B cell (primary cell): ENCODE results near the gene CHCHD3. TPM values are rescaled to one million over a fixed set of nuclear protein-coding genes. Genes with fewer than 3 reads are reported as not detected.

Source experiments
- ATAC-seq: fragments of 200-7000 bp; cut with Tn5 transposase; one replicate; pipeline ENCODE4 v1.10.0; 2021; ENCODE audit warnings: low read depth, mild to moderate bottlenecking, moderate number of reproducible peaks, moderate library complexity
- CTCF ChIA-PET: fragments of 350-600 bp; sonication (Branson Sonifier 250); formaldehyde crosslinking; loops from one replicate; lab custom pipeline; 2021; ENCODE audit warnings: antibody characterized with exemption, inconsistent platforms; lab: Charles Lee
- POLR2A ChIA-PET: fragments of 350-600 bp; sonication (Branson Sonifier 250); formaldehyde crosslinking; loops from one replicate; lab custom pipeline; 2021; ENCODE audit warnings: antibody characterized with exemption; lab: Charles Lee
- DNase-seq: peaks from one replicate; pipeline ENCODE4 v3.0.0; 2013
- H2AFZ ChIP-seq: 2 replicates; pipeline ENCODE4 v1.6.1; 2012; ENCODE audit warnings: mild to moderate bottlenecking, low read depth, low read length; ENCODE audit not compliant: insufficient read depth, poor library complexity, severe bottlenecking
- H3K27ac ChIP-seq, 2 donors: 1 replicate in 1 of 2; 2 replicates in 1 of 2; pipeline ENCODE4 v1.5.1; 2012 to 2013; ENCODE audit warnings: low read length in 2 of 2, mild to moderate bottlenecking in 2 of 2, moderate library complexity in 1 of 2
- H3K27me3 ChIP-seq, 4 experiments: fragments of 200-600 bp in 1 of 4; sonication (generic) in 1 of 4; replicated peaks in 1 of 4; 1 replicate in 2 of 4; 2 replicates in 2 of 4; pipeline versions ENCODE4 v1.6.1 to v1.7.0; 2013 to 2016; ENCODE audit warnings: low read length in 3 of 4, mild to moderate bottlenecking in 2 of 4, mixed read lengths in 1 of 4, moderate library complexity in 1 of 4; ENCODE audit not compliant: insufficient read depth in 4 of 4, control insufficient read depth in 3 of 4; ENCODE audit errors: control extremely low read depth in 1 of 4
- H3K36me3 ChIP-seq, 2 experiments: replicated peaks in 1 of 2; 1 replicate in 1 of 2; 2 replicates in 1 of 2; pipeline versions ENCODE4 v1.6.1 to v1.7.1; 2013; ENCODE audit warnings: low read length in 1 of 2; ENCODE audit not compliant: insufficient read depth in 2 of 2, control insufficient read depth in 1 of 2; ENCODE audit errors: control extremely low read depth in 1 of 2, extremely low read depth in 1 of 2
- H3K4me1 ChIP-seq, 2 donors: fragments of 200-600 bp in 1 of 2; sonication (generic) in 1 of 2; 1 replicate in 1 of 2; 2 replicates in 1 of 2; pipeline versions ENCODE4 v1.5.1 to v1.6.1; 2013 to 2017; ENCODE audit warnings: low read length in 2 of 2; ENCODE audit not compliant: control insufficient read depth in 2 of 2, insufficient read depth in 2 of 2
- H3K4me2 ChIP-seq: replicated peaks from 2 replicates; pipeline ENCODE3; 2012; ENCODE audit warnings: mild to moderate bottlenecking, low read depth, low read length; ENCODE audit not compliant: poor library complexity, severe bottlenecking
- H3K4me3 ChIP-seq, 5 experiments: fragments of 200-600 bp in 1 of 5; sonication (generic) in 1 of 5; 1 replicate in 3 of 5; 2 replicates in 2 of 5; pipeline versions ENCODE4 v1.5.1 to v1.7.0; 2011 to 2016; ENCODE audit warnings: low read length in 4 of 5, mild to moderate bottlenecking in 4 of 5, low read depth in 2 of 5, control low read depth in 1 of 5, moderate library complexity in 1 of 5; ENCODE audit not compliant: insufficient read depth in 1 of 5; ENCODE audit errors: control extremely low read depth in 1 of 5, extremely low read depth in 1 of 5
- H3K79me2 ChIP-seq: fragments of 200-600 bp; sonication (generic); one replicate; pipeline ENCODE4 v1.6.0; 2016; ENCODE audit warnings: low read length; ENCODE audit not compliant: control insufficient read depth, insufficient read depth
- H3K9ac ChIP-seq: fragments of 200-600 bp; sonication (generic); 2 replicates; pipeline ENCODE4 v1.6.1; 2017; ENCODE audit warnings: mild to moderate bottlenecking, low read length, moderate library complexity
- H3K9me3 ChIP-seq, 3 donors: one replicate each; pipeline versions ENCODE4 v1.6.1 to v1.7.1; 2013; ENCODE audit warnings: low read length in 2 of 3; ENCODE audit not compliant: control insufficient read depth in 2 of 3, insufficient read depth in 1 of 3; ENCODE audit errors: control extremely low read depth in 1 of 3
- H4K20me1 ChIP-seq: 2 replicates; pipeline ENCODE4 v1.6.0; 2012; ENCODE audit warnings: mild to moderate bottlenecking, low read length; ENCODE audit not compliant: insufficient read depth, control insufficient read depth, poor library complexity, severe bottlenecking
- H3K27ac Mint-ChIP-seq: one replicate; pipeline ENCODE4 v1.8.0; 2021; ENCODE audit warnings: mixed read lengths
- H3K27me3 Mint-ChIP-seq: one replicate; pipeline ENCODE4 v1.8.0; 2021; ENCODE audit warnings: mixed read lengths
- H3K4me1 Mint-ChIP-seq: one replicate; pipeline ENCODE4 v1.8.0; 2021; ENCODE audit warnings: mixed read lengths
- H3K4me3 Mint-ChIP-seq: one replicate; pipeline ENCODE4 v1.8.0; 2021; ENCODE audit warnings: mixed read lengths
- H3K9me3 Mint-ChIP-seq: one replicate; pipeline ENCODE4 v1.8.0; 2022; ENCODE audit warnings: mixed read lengths; ENCODE audit not compliant: insufficient read depth
- EZH2 ChIP-seq: IDR thresholded peaks from 2 replicates; pipeline ENCODE4 v1.6.1; 2012; ENCODE audit warnings: borderline replicate concordance, low read depth, mild to moderate bottlenecking, moderate library complexity, low read length; ENCODE audit not compliant: insufficient read depth, poor library complexity, severe bottlenecking
- WGBS: methylation state at CpG from one replicate; pipeline ENCODE4 v1.1.5; 2013; ENCODE audit warnings: missing lambda C conversion rate; ENCODE audit not compliant: insufficient coverage; 5-methylcytosine and 5-hydroxymethylcytosine counted together
- intact Hi-C: fragments of 100-400 bp; cut with micrococcal nuclease; formaldehyde crosslinking; loops from one replicate; pipeline ENCODE4 v1.10.0; 2022
- polyA plus RNA-seq: library from polyadenylated mRNA; depleted of rRNA; stranded (reverse); fragments of >200 nt; gene quantifications from 2 replicates; pipeline ENCODE4 v1.2.3, GENCODE V29; 2012
- total RNA-seq, 2 donors: library from RNA; stranded (reverse); fragments of 120-200 nt in 1 of 2; gene quantifications; 1 replicate in 1 of 2; 2 replicates in 1 of 2; pipeline versions ENCODE4 v1.2.3 to v1.2.4, GENCODE V29; 2013 to 2022
- TF ChIP-seq, protein P1 (sequence below): fragments of 200-600 bp; IDR thresholded peaks from one replicate; pipeline ENCODE4 v1.8.0; 2022; ENCODE audit warnings: antibody characterized with exemption, mild to moderate bottlenecking

CHCHD3 gene
- total and polyA plus RNA-seq, 2 donors (not counting 1 experiment from before 2014, with no cell fraction given): 20.1 to 38.4 TPM

DNA sequence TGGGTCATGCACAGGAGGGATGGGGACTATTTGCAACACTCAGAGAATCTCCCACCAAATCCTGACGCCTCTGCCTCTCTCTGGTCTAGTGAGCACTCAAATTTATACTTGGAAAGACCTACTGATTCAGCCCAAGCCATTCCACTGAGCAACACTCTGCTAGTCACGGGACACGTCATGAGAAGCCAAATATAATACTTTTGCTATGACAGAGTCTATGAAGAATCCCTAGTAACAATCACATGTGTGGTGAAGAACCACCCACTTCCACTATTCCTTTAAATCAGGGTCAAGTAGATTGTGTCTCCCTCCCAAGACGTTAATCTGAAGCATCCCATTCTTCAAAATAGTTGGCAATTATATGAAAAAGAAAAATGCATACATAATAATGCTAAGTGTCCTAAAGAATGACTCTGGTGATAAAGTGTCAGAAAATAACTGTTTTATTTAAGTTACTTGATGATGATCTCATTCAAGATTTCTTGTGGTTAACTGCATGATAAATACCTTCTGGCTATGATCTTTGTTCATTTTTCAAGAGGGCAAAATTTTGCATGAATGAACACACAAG is 28.5 kb downstream of the CHCHD3 start:
- WGBS: 90% methylated on average over 2 of the region's 4 CpGs
- Histone ChIP-seq H3K27ac (no peak overlapping the region), H3K79me2 (peaks cover 68% of the 10 kb centered on the region)

DNA sequence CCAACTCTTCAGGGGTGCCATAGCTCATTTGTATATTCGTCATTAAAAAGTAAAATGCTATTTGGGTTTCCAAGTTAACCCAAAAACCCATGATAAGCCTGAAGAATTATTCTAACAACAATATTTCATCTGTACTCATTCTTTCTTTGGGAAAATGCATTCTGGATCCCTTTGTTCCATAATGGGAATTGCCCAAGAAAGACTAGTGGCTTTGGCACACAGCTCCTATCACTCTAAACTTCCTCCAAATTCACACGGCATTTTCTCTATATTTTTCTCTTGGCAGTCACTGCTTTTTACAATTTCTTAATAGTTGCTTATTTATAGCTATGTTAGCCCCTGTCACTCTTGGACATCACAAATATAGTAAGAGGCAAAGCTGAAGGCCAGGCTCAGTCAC is 29.1 kb downstream of the CHCHD3 start:
- Histone ChIP-seq H4K20me1 (peaks cover 9% of the 10 kb centered on the region), H3K36me3 (peaks cover 1 to 3% of the 10 kb centered on the region in 2 experiments), H3K27me3 (no peaks in the 10 kb centered on the region), H3K4me3 (no peak overlapping the region), H3K9ac (no peak overlapping the region), H2AFZ (no peak overlapping the region), H3K27ac (no peak overlapping the region), H3K79me2 (peaks cover 71% of the 10 kb centered on the region), H3K9me3 (no peaks in the 10 kb centered on the region), H3K4me2 (no peak overlapping the region), H3K4me1 (peaks cover 4% of the 10 kb centered on the region in 2 donors)
- intact Hi-C loops: no loop called here
- TF ChIP-seq EZH2: no peak
- TF ChIP-seq, protein P1, sequence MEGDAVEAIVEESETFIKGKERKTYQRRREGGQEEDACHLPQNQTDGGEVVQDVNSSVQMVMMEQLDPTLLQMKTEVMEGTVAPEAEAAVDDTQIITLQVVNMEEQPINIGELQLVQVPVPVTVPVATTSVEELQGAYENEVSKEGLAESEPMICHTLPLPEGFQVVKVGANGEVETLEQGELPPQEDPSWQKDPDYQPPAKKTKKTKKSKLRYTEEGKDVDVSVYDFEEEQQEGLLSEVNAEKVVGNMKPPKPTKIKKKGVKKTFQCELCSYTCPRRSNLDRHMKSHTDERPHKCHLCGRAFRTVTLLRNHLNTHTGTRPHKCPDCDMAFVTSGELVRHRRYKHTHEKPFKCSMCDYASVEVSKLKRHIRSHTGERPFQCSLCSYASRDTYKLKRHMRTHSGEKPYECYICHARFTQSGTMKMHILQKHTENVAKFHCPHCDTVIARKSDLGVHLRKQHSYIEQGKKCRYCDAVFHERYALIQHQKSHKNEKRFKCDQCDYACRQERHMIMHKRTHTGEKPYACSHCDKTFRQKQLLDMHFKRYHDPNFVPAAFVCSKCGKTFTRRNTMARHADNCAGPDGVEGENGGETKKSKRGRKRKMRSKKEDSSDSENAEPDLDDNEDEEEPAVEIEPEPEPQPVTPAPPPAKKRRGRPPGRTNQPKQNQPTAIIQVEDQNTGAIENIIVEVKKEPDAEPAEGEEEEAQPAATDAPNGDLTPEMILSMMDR: no peak
- 100% methylated on average over 1 of the region's 2 CpGs for WGBS
- ATAC-seq (no peak), DNase-seq (no peak)
- ChIA-PET POLR2A (no interaction called here), CTCF (no interaction called here)
- no peaks in the 10 kb centered on the region for H3K9me3 Mint-ChIP-seq
- no peak overlapping the region for H3K4me3 Mint-ChIP-seq
- H3K27ac Mint-ChIP-seq: no peak overlapping the region
- H3K4me1 Mint-ChIP-seq: peaks cover 34% of the 10 kb centered on the region
- H3K27me3 Mint-ChIP-seq: no peaks in the 10 kb centered on the region

More for the DNA sequence above, 28.5 kb downstream of the CHCHD3 start:
- Histone ChIP-seq H2AFZ (no peak overlapping the region), H3K9me3 (no peaks in the 10 kb centered on the region), H3K4me3 (no peak overlapping the region), H3K27me3 (no peaks in the 10 kb centered on the region), H3K4me2 (no peak overlapping the region), H3K36me3 (peaks cover 3% of the 10 kb centered on the region in 2 experiments), H3K9ac (no peak overlapping the region), H3K4me1 (peaks cover 4% of the 10 kb centered on the region in 2 donors), H4K20me1 (peaks cover 9% of the 10 kb centered on the region)
- CTCF ChIA-PET: no interaction called here
- ATAC-seq: no peak
- DNase-seq: no peak
- intact Hi-C loops: no loop called here
- H3K27me3 Mint-ChIP-seq: no peaks in the 10 kb centered on the region
- no peaks in the 10 kb centered on the region for H3K9me3 Mint-ChIP-seq
- no peak overlapping the region for H3K4me3 Mint-ChIP-seq
- POLR2A ChIA-PET: no interaction called here
- peaks cover 34% of the 10 kb centered on the region for H3K4me1 Mint-ChIP-seq
- H3K27ac Mint-ChIP-seq: no peak overlapping the region
- TF ChIP-seq, protein P1: no peak
- no peak for TF ChIP-seq EZH2
